GM21576 (cell line): ENCODE results near the gene CPE.
"Not testable (repeated sequence)": the region's sequence is repeated elsewhere in the genome, so short reads cannot be mapped to it uniquely, and the experiment has no call there.

ENCODE experiments used
- ATAC-seq: cut with Tn5 transposase; IDR thresholded peaks from one replicate; pipeline ENCODE4 v1.9.1; 2021; ENCODE audit warnings: mild to moderate bottlenecking, moderate library complexity; ENCODE audit not compliant: unreplicated experiment

The CPE gene

GRCh38 chr4:165458471-165458870 lies 79.7 kb downstream of the CPE start:
- no peak for ATAC-seq

DNA sequence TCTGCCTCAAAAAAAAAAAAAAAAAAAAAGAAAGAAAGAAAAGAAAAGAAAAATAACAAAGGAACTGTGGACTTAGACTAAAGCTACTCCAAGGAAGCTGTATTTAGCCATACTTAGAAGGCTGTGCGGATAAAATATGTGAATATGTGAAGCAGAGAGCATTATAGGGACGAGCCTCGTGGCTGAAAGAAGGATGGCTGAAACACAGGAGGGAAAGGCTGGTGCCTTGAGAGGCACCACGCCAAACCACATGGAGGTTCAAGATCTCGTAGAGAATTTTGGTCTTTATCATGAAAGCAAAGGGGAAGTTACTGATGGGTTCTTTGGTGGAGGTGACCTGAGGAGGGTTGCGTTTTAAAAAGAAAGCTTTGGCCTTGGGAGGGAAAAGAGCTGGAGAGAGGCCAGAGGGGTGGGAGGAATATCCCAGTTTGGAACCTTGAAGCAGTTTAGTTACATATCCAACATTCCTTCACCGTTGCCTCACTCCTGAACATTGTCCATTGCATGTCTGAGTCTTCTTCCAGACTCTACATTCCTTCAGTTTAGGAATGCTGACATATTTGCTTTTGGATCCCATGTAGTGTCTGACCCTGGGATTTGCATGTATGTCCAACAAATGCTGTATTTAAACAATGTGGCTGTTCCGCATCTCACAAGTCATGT lies 82.5 kb downstream of the CPE start:
- no peak for ATAC-seq

DNA sequence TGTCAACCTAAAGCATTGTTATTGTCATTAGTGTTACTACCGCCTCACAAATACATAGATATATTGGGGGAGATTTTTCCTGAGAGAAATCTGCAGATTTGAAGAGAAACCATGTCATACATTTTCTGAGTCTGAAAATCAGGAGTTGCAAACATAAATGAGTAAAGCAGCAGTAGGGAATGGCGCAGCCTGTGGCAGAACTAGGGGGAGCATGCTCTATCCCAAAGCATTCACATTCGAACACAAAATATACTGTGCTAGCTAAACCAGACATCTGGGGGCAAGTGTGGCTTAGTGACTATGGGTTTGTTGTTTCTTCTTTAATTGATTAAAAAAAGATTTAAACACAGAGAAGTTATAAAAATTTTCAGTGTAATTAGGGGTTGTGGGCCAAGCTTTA lies 83.2 kb downstream of the CPE start:
- ATAC-seq = no peak

GRCh38 chr4:165464376-165464775 lies 85.6 kb downstream of the CPE start:
- no peak for ATAC-seq

DNA sequence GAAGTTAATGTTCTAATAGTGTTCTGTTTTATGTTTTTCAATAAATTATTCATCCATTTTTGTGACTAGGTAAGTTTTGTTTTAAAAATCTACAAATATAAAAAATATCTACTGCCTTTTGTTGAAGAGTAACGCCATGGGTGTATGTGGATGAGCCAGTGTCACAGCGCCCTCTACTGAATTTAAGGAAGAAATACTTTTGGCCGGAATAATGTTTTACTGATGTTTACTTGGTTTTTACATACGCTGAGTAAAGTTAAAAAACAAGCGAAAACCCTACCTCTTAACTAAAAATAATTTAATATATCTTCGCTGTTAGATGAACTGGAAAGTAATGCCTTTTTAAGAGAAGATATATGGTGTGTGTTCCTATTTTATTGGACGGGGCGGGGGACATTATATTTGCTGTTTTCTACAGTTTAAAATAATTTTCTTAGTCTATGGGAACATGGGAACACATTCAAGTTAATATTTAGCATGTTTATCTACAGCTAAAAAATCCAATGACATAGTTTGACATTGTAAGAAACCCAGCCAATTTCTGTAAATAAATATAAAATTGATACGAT lies 86.1 kb downstream of the CPE start:
- ATAC-seq = peak; percentile 62

DNA sequence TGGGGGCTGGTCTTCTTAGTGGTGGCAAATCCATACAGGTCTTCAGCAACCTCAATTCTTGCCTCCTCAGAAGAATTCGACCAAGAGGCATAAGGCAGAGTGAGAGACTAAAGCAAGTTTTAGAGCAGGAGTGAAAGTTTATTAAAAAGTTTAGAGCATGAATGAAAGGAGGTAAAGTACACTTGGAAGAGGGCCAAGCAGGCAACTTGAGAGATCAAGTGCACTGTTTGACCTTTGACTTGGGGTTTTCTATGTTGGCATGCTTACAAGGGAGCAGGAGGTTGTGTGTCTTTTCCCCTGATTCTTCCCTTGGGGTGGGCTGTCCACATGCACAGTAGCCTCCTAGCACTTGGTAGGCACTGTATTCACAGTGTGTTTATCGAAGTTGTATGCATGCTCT lies 91.2 kb downstream of the CPE start:
- ATAC-seq = no peak

- ATAC-seq = no peak
Measured at GRCh38 chr4:165472943-165473676, 94.3 kb downstream of the CPE start.

DNA sequence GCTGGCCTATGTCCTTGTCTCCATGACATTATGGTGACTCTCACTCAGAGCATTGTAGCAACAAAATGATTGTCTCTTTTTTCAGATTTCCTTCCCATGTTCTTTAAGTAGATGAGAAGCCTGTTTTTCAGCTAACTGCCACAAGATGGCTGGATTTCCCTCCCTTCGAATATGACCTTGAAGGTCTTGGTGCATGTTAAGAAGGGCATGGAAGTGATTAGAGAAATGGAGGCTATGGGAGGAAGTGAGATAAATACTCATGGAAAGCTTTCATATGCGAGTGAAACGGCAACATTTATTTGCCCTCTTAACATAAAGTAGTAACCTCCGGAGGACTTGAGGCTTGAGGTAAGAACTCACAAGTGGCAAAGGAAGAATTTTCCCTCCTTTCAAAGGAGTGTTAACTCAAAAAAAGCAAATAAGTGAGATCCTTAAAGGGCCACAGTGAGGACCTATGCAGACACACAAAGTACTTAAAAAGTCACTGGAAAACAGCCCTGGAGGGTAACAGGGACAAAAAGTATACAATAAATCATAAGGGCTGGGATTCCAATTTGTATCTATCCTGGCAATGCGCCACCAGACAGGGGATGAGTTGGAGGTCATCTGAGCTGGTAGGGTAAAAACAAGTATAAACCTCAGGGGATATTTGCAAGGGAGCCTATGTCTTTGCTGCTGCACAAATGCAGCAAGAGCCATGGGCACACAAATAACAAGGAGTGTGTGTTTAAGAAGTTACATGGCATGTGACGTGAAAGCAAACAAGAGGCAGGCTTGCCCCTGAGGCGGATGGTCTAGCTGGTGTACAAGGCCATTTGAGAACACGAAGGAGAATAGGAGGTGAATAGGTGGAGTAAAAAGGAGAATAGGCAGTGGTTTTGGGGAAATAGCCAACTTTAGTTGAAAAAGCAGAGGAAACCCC lies 96.2 kb downstream of the CPE start:
- no peak for ATAC-seq

DNA sequence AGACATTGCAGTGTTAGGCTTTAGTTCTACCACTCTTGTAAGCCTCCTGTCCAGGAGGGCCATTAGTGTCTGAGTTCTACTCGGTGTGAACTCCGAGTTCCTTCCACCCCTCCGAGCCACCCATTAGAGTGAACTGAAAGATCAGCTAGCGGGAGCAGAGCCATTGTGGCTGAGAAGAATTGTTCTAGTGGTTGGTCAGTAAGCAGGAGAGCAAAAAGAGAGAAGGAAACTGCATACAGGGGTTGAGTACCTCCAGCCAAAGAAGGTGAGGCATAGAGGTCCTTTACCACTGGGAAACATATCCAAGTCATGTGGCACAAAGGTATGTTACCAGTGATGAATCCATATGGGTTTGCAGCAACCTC lies 96.9 kb downstream of the CPE start:
- no peak for ATAC-seq

DNA sequence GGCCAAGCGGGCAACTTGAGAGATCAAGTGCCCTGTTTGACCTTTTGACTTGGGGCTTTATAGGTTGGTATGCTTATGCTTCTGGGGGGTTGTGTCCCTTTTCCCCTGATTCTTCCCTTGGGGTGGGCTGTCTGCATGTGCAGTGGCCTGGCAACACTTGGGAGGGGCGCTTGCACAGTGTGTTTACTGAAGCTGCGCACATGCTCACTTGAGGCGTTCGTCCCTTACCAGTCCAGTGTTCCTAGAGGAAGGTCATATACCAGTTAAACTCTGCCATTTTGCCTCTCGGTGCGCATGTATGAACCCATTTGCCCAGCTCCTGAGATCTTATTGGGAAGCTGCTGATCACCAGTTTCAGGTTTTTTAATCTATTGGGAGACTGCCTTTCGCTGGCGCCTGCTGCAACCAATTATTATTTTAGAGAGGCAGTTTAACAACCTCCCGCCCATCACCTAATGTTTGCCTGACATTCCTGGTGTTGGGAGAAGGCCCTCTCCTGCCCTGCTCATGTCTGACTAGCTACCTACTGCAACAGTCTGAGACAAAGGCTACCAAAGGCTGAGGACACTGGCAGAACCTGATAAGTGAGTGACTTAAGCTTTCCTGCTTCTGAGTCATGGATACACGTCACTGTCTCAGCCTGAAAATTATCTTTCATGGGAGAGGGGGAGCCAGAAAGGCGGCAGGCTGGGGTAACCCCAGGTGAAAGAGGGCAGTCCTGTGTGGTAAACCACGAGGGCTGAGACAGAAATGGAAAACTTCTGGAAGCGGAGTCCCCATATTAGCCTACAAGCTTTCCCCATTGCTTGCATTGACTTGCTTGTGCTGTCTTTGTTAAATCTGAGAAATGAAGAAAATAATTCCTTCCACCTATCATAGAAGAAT lies 97.6 kb downstream of the CPE start:
- no peak for ATAC-seq

DNA sequence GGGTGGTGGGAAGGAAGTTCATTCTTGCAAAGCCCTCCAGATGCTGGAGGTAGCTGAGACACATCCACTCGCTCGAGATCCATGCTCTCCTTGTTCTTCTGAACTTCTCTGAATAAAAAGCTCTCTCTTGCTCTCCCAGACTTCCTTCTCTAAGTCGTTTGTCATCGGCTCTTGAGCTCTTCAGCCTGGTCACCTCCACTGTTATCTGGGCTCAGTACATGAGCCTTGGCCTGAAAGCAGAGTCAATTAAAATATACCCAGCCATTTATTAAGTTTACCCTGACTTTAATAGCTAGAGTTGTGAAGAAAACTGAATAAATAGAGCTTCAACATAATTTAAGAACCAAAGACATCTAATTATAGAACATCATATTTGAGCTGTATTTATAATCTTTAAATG lies 99.0 kb downstream of the CPE start:
- no peak for ATAC-seq

- no peak for ATAC-seq
Measured at GRCh38 chr4:165478260-165478659, 99.5 kb downstream of the CPE start.

DNA sequence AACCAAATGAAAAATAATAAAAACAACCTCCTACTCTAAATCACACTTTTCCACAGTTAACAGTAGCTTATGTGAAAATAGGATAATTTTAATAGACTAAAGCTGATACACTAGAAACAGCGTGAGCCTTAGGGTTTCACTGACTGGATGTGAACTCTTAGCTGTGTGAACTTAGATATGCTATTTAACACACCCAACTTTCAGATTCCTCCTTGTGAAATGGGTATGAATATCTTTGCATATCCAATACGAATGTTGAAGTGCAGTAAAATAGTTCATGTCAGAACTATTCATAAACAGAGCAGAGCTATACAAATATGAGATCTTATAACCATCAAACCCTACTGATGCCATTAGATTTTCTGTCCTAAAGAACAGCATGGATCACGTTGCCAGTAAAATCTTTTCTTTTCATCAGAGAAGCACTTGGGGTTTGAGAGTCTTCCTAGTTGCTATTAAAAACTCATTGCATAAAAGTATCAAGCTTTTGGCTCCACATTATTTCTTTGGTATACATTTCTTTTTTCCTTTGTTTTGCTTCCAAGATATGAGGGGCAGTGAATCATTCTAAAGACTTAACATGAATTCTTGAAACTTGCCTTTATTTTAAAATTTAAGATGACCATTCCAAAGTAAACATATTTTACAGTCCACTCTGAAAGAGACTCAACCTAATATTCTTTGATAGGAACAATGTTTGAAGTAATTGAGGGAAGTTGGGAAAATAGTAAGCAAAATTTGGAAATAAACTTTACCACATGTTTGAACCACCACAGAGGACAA lies 102.4 kb downstream of the CPE start:
- no peak for ATAC-seq

DNA sequence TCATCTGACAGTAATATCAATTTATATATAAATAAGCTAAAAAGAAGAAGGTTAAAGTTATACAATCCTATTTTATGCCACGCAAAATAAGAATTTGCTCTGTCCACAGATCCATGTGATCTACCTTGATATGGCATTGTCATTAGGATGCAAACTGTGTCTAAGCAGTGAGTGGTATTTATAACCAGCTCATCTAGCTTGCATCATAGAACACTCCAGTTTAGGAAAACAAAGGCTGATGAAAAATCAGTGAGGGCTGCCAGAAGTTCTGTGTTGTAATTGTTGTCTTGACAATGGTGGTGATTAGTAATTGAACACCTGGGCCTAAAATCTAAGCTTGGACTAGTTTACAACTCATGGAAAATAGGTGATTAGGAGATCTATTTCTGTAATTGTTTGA lies 111.0 kb downstream of the CPE start:
- no peak for ATAC-seq

DNA sequence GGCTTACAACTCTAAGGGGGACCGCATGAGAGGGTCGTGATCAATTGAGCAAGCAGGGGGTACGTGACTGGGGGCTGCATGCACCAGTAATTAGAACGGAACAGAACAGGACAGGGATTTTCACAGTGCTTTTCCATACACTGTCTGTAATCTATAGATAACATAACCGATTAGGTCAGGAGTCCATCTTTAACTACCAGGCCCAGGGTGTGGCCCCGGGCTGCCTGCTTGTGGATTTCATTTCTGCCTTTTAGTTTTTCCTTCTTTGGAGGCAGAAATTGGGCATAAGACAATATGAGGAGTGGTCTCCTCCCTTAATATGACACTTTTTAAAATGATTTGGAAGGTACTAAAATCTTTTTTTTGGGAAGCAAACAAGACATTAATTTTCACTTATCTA lies 113.8 kb downstream of the CPE start:
- ATAC-seq = not testable (repeated sequence)

- peak; percentile 97 for ATAC-seq
Measured at GRCh38 chr4:165493359-165493758, 114.6 kb downstream of the CPE start.

DNA sequence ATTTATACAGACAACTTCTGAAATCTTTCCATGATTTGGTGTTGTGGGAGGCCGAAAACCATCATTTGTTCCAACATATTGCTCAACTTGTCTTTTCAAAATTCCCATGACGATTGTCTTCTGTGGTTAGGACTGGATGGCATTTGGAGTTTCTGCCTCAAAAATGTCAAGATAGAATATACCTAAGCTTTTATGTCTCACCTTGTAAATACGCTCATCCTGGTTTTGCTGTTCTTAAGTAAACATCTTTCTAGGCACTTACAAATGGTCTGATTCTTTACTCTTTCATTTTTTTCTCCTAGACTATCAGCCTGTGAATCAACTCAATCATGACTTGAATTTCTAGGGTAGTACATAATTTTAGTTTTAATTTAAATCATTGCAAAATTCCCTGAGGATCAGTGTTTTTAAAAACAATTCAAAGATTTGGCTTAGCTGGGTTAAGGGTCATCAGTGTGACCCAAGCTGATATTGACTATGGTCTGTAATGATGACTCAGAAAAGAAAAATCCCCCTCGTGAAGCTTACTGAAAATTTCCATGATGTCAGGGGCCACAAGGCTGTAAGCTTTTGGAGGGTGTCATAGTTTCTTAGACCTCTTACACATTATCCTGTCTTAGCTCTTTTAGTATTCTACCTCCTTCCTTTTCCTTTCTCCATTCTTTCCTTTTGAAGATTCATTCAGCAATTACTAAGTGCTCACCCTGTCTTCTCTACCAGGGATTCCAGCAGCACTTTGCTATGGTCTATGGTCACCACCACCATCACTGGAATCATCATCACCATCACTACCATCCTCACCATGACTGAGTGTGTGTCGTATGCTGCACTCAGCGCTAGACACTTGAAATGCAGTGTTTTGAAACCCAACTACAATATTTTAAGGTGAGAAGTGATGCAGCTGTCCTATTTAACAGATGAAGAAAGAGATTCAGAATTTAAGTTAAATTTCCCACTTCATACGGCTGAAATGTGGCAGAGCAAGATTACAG lies 124.4 kb downstream of the CPE start:
- ATAC-seq = peak; percentile 54

GRCh38 chr4:165504184-165504583 lies 125.4 kb downstream of the CPE start:
- ATAC-seq = no peak
